HFFc6 (cell line): ENCODE measurements around the gene FBXO21. TPM values are rescaled to one million over a fixed set of nuclear protein-coding genes. Genes with fewer than 3 reads are reported as not detected.

Experiments
- DNase-seq: peaks from one replicate; pipeline ENCODE4 v3.0.0-alpha.2; 2018
- H3K27ac Mint-ChIP-seq: 2 replicates; pipeline ENCODE4 v1.8.0; 2020; ENCODE audit warnings: mild to moderate bottlenecking, mixed read lengths
- H3K27me3 Mint-ChIP-seq: 2 replicates; pipeline ENCODE4 v1.8.0; 2021; ENCODE audit warnings: mild to moderate bottlenecking, moderate library complexity, mixed read lengths; ENCODE audit not compliant: insufficient read depth
- H3K36me3 Mint-ChIP-seq: 2 replicates; pipeline ENCODE4 v1.8.0; 2021; ENCODE audit warnings: low read depth, mixed read lengths
- H3K4me1 Mint-ChIP-seq: 2 replicates; pipeline ENCODE4 v1.8.0; 2020; ENCODE audit warnings: low read depth, mixed read lengths
- H3K4me3 Mint-ChIP-seq: 2 replicates; pipeline ENCODE4 v1.8.0; 2020; ENCODE audit warnings: mild to moderate bottlenecking, moderate library complexity, mixed read lengths
- H3K9me3 Mint-ChIP-seq: 2 replicates; pipeline ENCODE4 v1.8.0; 2020; ENCODE audit warnings: mild to moderate bottlenecking, mixed read lengths
- CTCF ChIP-seq: fragments of 200-600 bp; sonication (generic); IDR thresholded peaks from 2 replicates; pipeline ENCODE4 v1.5.0; 2021; ENCODE audit warnings: antibody characterized with exemption, mild to moderate bottlenecking
- total RNA-seq, 6 experiments: library from RNA; stranded (reverse); fragmentation: NEBNext Ultra II Directional; extraction: Animal tissue kit (Norgen Biotek cat#: 25700); gene quantifications; 2 replicates in 1 of 6; 3 replicates in 5 of 6; pipeline ENCODE4 v1.2.3, GENCODE V29; 2021

FBXO21 gene
- total RNA-seq, 6 experiments from 2014 or later: 26.2 to 35.3 (median 32.3) TPM

- TF ChIP-seq CTCF: no peak
- H3K9me3 Mint-ChIP-seq: peaks cover 10% of the 10 kb centered on the region
Measured at GRCh38 chr12:117130801-117131200, 59.5 kb downstream of the FBXO21 start.

GRCh38 chr12:117129391-117129790, 60.9 kb downstream of the FBXO21 start:
- no peak overlapping the region for H3K27ac Mint-ChIP-seq
- H3K4me1 Mint-ChIP-seq: peaks cover 16% of the 10 kb centered on the region
- no peak for DNase-seq
- H3K27me3 Mint-ChIP-seq: peaks cover 6% of the 10 kb centered on the region
- no peak overlapping the region for H3K4me3 Mint-ChIP-seq
- no peak for TF ChIP-seq CTCF
- H3K36me3 Mint-ChIP-seq: peaks cover 8% of the 10 kb centered on the region; the same call in 1 of the 2 replicates
- H3K9me3 Mint-ChIP-seq: peaks cover 10% of the 10 kb centered on the region

More at GRCh38 chr12:117130801-117131200, 59.5 kb downstream of the FBXO21 start:
- peaks cover 8% of the 10 kb centered on the region; the same call in 1 of the 2 replicates for H3K36me3 Mint-ChIP-seq
- peaks cover 6% of the 10 kb centered on the region for H3K27me3 Mint-ChIP-seq
- no peak for DNase-seq
- no peak overlapping the region for H3K27ac Mint-ChIP-seq
- H3K4me1 Mint-ChIP-seq: peaks cover 3% of the 10 kb centered on the region
- no peak overlapping the region for H3K4me3 Mint-ChIP-seq

- Mint-ChIP-seq H3K27me3 (peaks cover 6% of the 10 kb centered on the region), H3K9me3 (peaks cover 10% of the 10 kb centered on the region), H3K36me3 (peaks cover 8% of the 10 kb centered on the region; the same call in 1 of the 2 replicates), H3K27ac (no peak overlapping the region), H3K4me1 (peaks cover 16% of the 10 kb centered on the region), H3K4me3 (no peak overlapping the region)
- peak; percentile 4 for DNase-seq
- TF ChIP-seq CTCF: no peak
Measured at GRCh38 chr12:117127933-117128823, 62.1 kb downstream of the FBXO21 start.

GRCh38 chr12:117126335-117126734, 63.9 kb downstream of the FBXO21 start:
- peaks cover 16% of the 10 kb centered on the region for H3K4me1 Mint-ChIP-seq
- no peak for TF ChIP-seq CTCF
- peaks cover 8% of the 10 kb centered on the region; the same call in 1 of the 2 replicates for H3K36me3 Mint-ChIP-seq
- H3K27me3 Mint-ChIP-seq: peaks cover 6% of the 10 kb centered on the region
- H3K9me3 Mint-ChIP-seq: peaks cover 10% of the 10 kb centered on the region
- H3K27ac Mint-ChIP-seq: no peak overlapping the region
- no peak overlapping the region for H3K4me3 Mint-ChIP-seq
- DNase-seq: no peak

- Mint-ChIP-seq H3K27me3 (peaks cover 4% of the 10 kb centered on the region), H3K27ac (no peak overlapping the region), H3K4me1 (peaks cover 16% of the 10 kb centered on the region), H3K4me3 (no peak overlapping the region; the same call in 1 of the 2 replicates), H3K36me3 (peaks cover 8% of the 10 kb centered on the region; the same call in 1 of the 2 replicates), H3K9me3 (peaks cover 10% of the 10 kb centered on the region)
- DNase-seq: no peak
- TF ChIP-seq CTCF: no peak
Measured at GRCh38 chr12:117125767-117126166, 64.5 kb downstream of the FBXO21 start.
